Measurements from ENCODE around the gene LRRC8B. TPM values are rescaled to one million over a fixed set of nuclear protein-coding genes. Genes with fewer than 3 reads are reported as not detected.

The LRRC8B gene
- total RNA-seq, 3 donors from 2014 or later = 11.5 to 25.3 (median 12.3) TPM

DNA sequence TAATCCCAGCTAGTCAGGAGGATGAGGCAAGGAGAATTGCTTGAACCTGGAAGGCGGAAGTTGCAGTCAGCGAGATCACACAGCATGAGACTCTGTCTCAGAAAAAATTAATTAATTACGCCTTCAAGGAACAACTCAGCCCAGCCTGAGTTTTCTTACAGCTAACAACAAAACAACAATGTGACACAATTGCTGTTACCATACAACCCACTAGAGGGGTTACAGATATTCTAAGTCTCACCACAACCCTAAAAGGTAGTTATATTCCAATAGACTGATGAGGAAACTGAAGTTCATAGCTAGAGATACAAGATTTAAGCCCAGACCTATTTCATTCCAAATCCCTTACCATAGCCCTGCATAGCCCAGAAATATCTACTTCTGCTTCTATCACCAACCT lies 105.4 kb downstream of the LRRC8B start:
- Histone ChIP-seq H3K27ac (no peak overlapping the region), H3K4me1 (peaks cover 0 to 4% of the 10 kb centered on the region in 2 donors), H3K4me3 (no peak overlapping the region), H3K27me3 (no peaks in the 10 kb centered on the region), H3K36me3 (no peaks in the 10 kb centered on the region), H3K9me3 (no peaks in the 10 kb centered on the region)
- no peak for DNase-seq (ENCODE audit: low spot score in 2 of 2)
- intact Hi-C loops (cut with DNase I; ENCODE audit: low total_unique reads) = no loop called here
- TF ChIP-seq POLR2AphosphoS5 (IDR thresholded peaks at IDR 0.05) (no peak), POLR2A (IDR thresholded peaks at IDR 0.05) (no peak)
- TF ChIP-seq, protein P1, sequence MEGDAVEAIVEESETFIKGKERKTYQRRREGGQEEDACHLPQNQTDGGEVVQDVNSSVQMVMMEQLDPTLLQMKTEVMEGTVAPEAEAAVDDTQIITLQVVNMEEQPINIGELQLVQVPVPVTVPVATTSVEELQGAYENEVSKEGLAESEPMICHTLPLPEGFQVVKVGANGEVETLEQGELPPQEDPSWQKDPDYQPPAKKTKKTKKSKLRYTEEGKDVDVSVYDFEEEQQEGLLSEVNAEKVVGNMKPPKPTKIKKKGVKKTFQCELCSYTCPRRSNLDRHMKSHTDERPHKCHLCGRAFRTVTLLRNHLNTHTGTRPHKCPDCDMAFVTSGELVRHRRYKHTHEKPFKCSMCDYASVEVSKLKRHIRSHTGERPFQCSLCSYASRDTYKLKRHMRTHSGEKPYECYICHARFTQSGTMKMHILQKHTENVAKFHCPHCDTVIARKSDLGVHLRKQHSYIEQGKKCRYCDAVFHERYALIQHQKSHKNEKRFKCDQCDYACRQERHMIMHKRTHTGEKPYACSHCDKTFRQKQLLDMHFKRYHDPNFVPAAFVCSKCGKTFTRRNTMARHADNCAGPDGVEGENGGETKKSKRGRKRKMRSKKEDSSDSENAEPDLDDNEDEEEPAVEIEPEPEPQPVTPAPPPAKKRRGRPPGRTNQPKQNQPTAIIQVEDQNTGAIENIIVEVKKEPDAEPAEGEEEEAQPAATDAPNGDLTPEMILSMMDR (IDR thresholded peaks at IDR 0.05) = no peak

DNA sequence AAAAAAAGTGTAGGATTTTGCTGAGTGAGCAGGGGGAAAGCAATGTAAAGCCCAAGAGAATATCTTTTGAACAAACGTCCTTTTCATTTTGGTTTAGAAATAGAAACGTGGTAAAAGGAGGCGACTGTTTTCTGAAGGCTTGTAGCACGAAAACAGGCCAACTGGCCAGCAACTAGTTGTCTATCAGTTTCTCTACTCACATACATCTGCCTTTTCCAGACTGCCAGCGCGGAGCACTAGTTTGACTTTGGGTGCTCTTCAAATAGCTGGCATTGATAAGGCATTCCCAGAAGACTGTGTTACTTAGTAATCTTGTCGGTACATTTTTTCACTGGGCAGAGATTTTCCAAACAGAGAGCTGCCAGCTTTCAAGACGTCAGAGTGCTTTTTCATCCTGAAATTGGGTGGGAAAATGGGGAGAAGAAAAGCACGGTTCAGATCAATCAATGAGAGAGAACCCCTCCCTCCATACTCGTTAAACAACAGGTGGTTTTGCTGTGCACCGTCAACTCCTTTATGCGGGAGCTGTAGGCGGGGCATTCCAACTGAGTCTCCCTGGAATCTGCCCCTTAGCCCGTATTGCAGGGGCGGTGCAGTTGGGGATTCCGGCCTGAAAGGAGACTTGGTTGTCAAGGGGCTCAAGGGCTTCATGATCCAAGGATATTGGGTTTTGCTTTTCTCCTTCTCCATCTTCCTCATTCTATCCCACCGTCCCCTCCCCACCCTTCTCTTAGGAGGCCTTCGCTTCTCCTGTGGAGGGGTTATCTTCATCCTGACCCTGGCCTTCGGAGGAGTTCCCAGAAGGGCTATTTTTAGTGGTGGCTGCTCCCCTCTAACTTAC lies 107.4 kb downstream of the LRRC8B start:
- Histone ChIP-seq H3K27me3 (no peaks in the 10 kb centered on the region), H3K9me3 (no peaks in the 10 kb centered on the region), H3K36me3 (no peaks in the 10 kb centered on the region), H3K4me1 (peaks cover 0 to 4% of the 10 kb centered on the region in 2 donors), H3K27ac (peak overlapping the region; percentile 80 to 90), H3K4me3 (peak overlapping the region; percentile 81 to 94 (median 92))
- intact Hi-C loops (cut with DNase I; ENCODE audit: low total_unique reads) = no loop called here
- TF ChIP-seq, protein P1 (IDR thresholded peaks at IDR 0.05) = no peak
- TF ChIP-seq POLR2AphosphoS5 (IDR thresholded peaks at IDR 0.05) = no peak
- no peak for TF ChIP-seq POLR2A (IDR thresholded peaks at IDR 0.05)
- DNase-seq (ENCODE audit: low spot score in 2 of 2) = no peak

DNA sequence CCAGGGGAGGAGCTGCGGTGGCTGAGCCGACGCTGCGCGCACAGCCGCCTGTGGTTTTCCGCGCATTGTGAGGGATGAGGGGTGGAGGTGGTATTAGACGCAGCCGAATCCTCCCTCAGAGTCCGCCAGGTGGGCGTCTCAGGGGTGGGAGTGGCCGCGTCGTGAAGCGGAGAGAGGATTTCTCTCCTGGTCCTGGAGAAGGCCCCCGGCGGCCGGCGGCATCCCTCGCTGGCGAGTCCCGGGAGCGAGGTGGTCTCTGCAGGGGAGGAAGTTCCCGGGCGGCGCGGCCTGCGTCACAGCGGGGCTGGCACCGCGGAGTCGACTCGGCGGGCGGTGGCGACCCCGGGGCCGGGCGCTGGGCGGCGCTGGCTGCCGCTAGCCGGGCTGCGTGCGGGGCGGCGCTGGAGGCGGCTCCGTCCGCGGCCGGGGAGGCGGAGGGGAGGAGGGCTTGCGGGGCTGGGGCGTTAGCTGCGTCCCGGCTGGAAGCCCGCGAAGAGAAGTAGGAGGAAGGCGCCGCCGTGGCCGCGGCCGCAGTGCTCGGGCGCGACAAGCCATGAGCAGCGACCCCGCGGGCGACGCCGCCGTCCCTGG lies 108.1 kb downstream of the LRRC8B start, which contains the start of gene LRRC8C:
LRRC8C (plus strand) TSS at position 464 of the 591 bp plus-strand sequence. CDS start 53,354 bp downstream, outside the sequence.
- H3K4me3 ChIP-seq = peak within 1 kb of the TSS; percentile 81 to 94 (median 92)
- intact Hi-C loops (cut with DNase I; ENCODE audit: low total_unique reads) = no loop called here
- H3K27ac ChIP-seq = peak within 1 kb of the TSS; percentile 80 to 90
- TF ChIP-seq, protein P1 (IDR thresholded peaks at IDR 0.05) = peak in 2 of 3 donors; percentile 34 to 55
- TF ChIP-seq POLR2A (IDR thresholded peaks at IDR 0.05) (no peak), POLR2AphosphoS5 (IDR thresholded peaks at IDR 0.05) (peak in 1 of 3 donors; percentile 33)
- H3K36me3 ChIP-seq = no peaks in the 10 kb centered on the region
- H3K27me3 ChIP-seq = no peaks in the 10 kb centered on the region
- DNase-seq (ENCODE audit: low spot score in 2 of 2) = peak; percentile 55 to 61
- H3K9me3 ChIP-seq = no peaks in the 10 kb centered on the region
- peaks cover 0 to 4% of the 10 kb centered on the region in 2 donors for H3K4me1 ChIP-seq

DNA sequence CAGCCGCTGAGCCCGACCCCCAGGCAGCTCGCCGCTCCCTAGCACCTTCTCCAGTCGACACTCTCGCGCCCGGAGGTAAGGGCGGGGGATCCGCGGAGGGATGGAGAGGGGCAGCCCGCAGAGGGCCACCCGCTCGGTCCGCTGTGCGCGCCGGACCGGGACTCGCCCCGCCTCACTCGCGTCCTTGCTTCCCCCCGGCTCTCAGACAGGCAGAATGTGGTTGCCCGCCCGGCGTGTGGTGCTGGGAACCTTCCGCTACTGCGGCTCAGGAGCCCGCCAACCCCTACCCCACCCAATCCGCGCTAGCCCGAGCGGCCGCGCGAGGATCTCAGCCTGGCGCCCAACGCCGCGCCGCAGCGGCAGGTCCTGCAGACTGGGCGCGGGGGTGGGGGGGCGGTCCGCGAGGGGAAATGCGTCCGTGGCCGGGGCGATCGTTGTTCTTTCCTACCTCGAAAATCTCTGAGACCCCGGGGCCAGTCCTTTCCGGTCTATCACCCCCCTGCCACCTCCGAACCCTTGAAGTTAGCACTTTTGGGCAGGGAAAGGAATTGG lies 108.7 kb downstream of the LRRC8B start:
- peak overlapping the region; percentile 81 to 94 (median 92) for H3K4me3 ChIP-seq
- H3K27me3 ChIP-seq = no peaks in the 10 kb centered on the region
- no peaks in the 10 kb centered on the region for H3K9me3 ChIP-seq
- H3K36me3 ChIP-seq = no peaks in the 10 kb centered on the region
- intact Hi-C loops (cut with DNase I; ENCODE audit: low total_unique reads) = no loop called here
- peak in 1 of 2 donors; percentile 26 for DNase-seq (ENCODE audit: low spot score in 2 of 2)
- peak in 1 of 3 donors; percentile 25 for TF ChIP-seq POLR2AphosphoS5 (IDR thresholded peaks at IDR 0.05)
- TF ChIP-seq, protein P1 (IDR thresholded peaks at IDR 0.05) = no peak
- H3K4me1 ChIP-seq = peaks cover 0 to 4% of the 10 kb centered on the region in 2 donors
- H3K27ac ChIP-seq = peak overlapping the region; percentile 80 to 90

Data from breast epithelium (tissue), 4 donors.